HepG2 (cell line): ENCODE measurements around the gene HSD11B2. TPM values are rescaled to one million over a fixed set of nuclear protein-coding genes. Genes with fewer than 3 reads are reported as not detected.

Experiments
- MEIS1 ChIP-seq: sonication (generic); formaldehyde crosslinking; IDR thresholded peaks from 2 replicates; pipeline ENCODE4 v1.9.0; 2021; ENCODE audit warnings: mild to moderate bottlenecking, missing genetic modification reagents, moderate library complexity, borderline replicate concordance
- NBN ChIP-seq: fragments of 450-650 bp; conservative IDR thresholded peaks from 2 replicates; pipeline ENCODE4 v1.6.1; 2017
- SNAPC2 ChIP-seq: sonication (generic); formaldehyde crosslinking; IDR thresholded peaks from 2 replicates; pipeline ENCODE4 v1.8.1; 2022; ENCODE audit warnings: mild to moderate bottlenecking, missing genetic modification reagents
- SRSF4 ChIP-seq: fragments of 200-400 bp; formaldehyde crosslinking; IDR thresholded peaks from one replicate; pipeline ENCODE4 v1.6.1; 2018; ENCODE audit warnings: mild to moderate bottlenecking, low read depth, low read length, moderate library complexity; ENCODE audit not compliant: poor library complexity, severe bottlenecking
- TRIM24 ChIP-seq: sonication (generic); formaldehyde crosslinking; IDR thresholded peaks from 2 replicates; pipeline ENCODE4 v1.8.0; 2022; ENCODE audit warnings: mild to moderate bottlenecking, missing genetic modification reagents
- U2AF1 ChIP-seq: fragments of 200-400 bp; formaldehyde crosslinking; optimal IDR thresholded peaks from 2 replicates; pipeline ENCODE3; 2017; ENCODE audit warnings: mild to moderate bottlenecking, low read depth, low read length
- ZFAT ChIP-seq: sonication (generic); formaldehyde crosslinking; conservative IDR thresholded peaks from 2 replicates; pipeline ENCODE4 v1.8.1; 2023; ENCODE audit warnings: missing genetic modification reagents, inconsistent platforms
- ZNF382 ChIP-seq: sonication (generic); formaldehyde crosslinking; IDR thresholded peaks from 2 replicates; pipeline ENCODE4 v1.5.0; 2020; ENCODE audit warnings: missing genetic modification reagents, mild to moderate bottlenecking, borderline replicate concordance
- polyA plus RNA-seq, 8 experiments: library from polyadenylated mRNA; depleted of rRNA in 3 of 8; stranded (reverse) in 7 of 8; unstranded in 1 of 8; fragments of >200 nt; fragmentation: Illumina TruSeq in 4 of 8; extraction: Trizol in 4 of 8; gene quantifications; 2 replicates each; pipeline versions ENCODE4 v1.2.1 to v1.2.3, GENCODE V29; 2011 to 2016; ENCODE audit warnings: low read depth in 4 of 8, missing spikeins in 1 of 8, mixed read lengths in 1 of 8; ENCODE audit not compliant: insufficient read depth in 1 of 8
- total RNA-seq, 5 experiments: library from RNA; depleted of rRNA; stranded (reverse); fragments of >200 nt; fragmentation: Illumina TruSeq; extraction: Trizol; gene quantifications; 2 replicates each; pipeline ENCODE4 v1.2.3, GENCODE V29; 2016; ENCODE audit warnings: low read depth in 1 of 5
- TF ChIP-seq, protein P1 (sequence below): sonication (generic); formaldehyde crosslinking; IDR thresholded peaks from 2 replicates; pipeline ENCODE4 v1.8.0; 2022; ENCODE audit warnings: mild to moderate bottlenecking, missing genetic modification reagents, moderate library complexity
- TF ChIP-seq, protein P2 (sequence below): IDR thresholded peaks from 2 replicates; pipeline ENCODE4 v1.4.0; 2020; ENCODE audit warnings: mild to moderate bottlenecking, missing genetic modification reagents
- TF ChIP-seq, protein P3 (sequence below): sonication (generic); formaldehyde crosslinking; IDR thresholded peaks from 2 replicates; pipeline ENCODE4 v1.5.0; 2020; ENCODE audit warnings: mild to moderate bottlenecking, missing genetic modification reagents, borderline replicate concordance
- TF ChIP-seq, protein P4 (sequence below): sonication (generic); formaldehyde crosslinking; IDR thresholded peaks from 2 replicates; pipeline ENCODE4 v1.4.0; 2020; ENCODE audit warnings: mild to moderate bottlenecking, missing genetic modification reagents
- TF ChIP-seq, protein P5 (sequence below): IDR thresholded peaks from 2 replicates; pipeline ENCODE4 v1.6.1; 2018; ENCODE audit warnings: missing genetic modification reagents, mild to moderate bottlenecking, missing compliant biosample characterization

The HSD11B2 gene
- total and polyA plus RNA-seq, 2 of the 13 experiments (the other 11 are each of a cell fraction or from before 2014, with no cell fraction given): 8.9 to 13.6 TPM

DNA sequence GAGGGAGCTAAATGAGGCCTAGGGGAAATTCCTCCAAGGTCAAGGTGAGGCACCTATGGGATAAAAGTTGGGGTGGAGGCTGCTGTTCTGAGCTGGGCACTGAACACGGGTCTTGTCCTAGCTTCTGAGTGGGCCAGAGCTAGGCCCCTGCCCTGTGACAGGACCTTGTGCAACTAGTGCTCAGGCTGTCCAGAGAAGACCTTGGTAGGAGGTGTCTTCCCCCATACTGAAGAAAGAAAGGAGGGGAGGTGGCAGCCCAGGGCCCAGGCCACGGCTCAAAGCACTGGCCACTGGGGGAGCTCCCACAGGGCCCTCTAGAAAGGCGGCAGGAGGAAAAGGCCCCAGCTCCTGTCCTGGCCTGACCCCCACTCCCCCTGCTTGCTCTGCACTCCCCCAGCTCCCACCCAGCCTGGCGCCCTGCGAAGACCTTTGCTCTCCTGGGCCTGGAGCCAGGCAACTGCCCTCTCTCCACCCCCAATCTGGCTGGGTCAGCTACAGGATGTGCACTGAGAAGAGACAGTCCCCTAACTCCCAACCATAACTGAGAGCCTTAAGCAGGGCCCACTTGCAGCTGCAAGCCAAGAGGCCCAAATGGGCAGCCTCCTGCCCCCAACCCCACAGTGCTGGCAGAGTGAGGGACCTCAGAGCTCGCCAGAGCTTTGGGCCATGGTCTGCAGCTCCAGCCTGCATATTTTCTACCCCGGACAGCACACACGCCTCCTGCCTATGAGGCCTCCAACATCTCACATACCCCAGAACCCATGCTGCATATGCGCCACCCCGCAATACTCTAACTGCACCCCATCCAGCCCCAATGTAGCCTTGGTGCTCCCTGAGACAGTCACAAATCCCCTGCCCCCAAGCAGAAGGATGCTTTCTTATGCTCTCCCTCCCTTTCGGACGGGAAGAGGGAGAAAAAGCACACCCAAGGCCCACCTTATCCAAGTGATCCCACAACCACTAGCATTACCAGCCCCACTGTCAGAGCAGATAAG is 15.3 kb downstream of the HSD11B2 start (continued):
- TF ChIP-seq, protein P1, sequence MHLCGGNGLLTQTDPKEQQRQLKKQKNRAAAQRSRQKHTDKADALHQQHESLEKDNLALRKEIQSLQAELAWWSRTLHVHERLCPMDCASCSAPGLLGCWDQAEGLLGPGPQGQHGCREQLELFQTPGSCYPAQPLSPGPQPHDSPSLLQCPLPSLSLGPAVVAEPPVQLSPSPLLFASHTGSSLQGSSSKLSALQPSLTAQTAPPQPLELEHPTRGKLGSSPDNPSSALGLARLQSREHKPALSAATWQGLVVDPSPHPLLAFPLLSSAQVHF: no peak
- no peak; the same call in 1 of the 2 replicates for TF ChIP-seq MEIS1
- TF ChIP-seq U2AF1: no peak
- TF ChIP-seq, protein P2, sequence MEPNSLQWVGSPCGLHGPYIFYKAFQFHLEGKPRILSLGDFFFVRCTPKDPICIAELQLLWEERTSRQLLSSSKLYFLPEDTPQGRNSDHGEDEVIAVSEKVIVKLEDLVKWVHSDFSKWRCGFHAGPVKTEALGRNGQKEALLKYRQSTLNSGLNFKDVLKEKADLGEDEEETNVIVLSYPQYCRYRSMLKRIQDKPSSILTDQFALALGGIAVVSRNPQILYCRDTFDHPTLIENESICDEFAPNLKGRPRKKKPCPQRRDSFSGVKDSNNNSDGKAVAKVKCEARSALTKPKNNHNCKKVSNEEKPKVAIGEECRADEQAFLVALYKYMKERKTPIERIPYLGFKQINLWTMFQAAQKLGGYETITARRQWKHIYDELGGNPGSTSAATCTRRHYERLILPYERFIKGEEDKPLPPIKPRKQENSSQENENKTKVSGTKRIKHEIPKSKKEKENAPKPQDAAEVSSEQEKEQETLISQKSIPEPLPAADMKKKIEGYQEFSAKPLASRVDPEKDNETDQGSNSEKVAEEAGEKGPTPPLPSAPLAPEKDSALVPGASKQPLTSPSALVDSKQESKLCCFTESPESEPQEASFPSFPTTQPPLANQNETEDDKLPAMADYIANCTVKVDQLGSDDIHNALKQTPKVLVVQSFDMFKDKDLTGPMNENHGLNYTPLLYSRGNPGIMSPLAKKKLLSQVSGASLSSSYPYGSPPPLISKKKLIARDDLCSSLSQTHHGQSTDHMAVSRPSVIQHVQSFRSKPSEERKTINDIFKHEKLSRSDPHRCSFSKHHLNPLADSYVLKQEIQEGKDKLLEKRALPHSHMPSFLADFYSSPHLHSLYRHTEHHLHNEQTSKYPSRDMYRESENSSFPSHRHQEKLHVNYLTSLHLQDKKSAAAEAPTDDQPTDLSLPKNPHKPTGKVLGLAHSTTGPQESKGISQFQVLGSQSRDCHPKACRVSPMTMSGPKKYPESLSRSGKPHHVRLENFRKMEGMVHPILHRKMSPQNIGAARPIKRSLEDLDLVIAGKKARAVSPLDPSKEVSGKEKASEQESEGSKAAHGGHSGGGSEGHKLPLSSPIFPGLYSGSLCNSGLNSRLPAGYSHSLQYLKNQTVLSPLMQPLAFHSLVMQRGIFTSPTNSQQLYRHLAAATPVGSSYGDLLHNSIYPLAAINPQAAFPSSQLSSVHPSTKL (CRISPR knock-in tag): peak; percentile 66
- no peak for TF ChIP-seq ZNF382 (CRISPR knock-in tag)
- TF ChIP-seq, protein P3, sequence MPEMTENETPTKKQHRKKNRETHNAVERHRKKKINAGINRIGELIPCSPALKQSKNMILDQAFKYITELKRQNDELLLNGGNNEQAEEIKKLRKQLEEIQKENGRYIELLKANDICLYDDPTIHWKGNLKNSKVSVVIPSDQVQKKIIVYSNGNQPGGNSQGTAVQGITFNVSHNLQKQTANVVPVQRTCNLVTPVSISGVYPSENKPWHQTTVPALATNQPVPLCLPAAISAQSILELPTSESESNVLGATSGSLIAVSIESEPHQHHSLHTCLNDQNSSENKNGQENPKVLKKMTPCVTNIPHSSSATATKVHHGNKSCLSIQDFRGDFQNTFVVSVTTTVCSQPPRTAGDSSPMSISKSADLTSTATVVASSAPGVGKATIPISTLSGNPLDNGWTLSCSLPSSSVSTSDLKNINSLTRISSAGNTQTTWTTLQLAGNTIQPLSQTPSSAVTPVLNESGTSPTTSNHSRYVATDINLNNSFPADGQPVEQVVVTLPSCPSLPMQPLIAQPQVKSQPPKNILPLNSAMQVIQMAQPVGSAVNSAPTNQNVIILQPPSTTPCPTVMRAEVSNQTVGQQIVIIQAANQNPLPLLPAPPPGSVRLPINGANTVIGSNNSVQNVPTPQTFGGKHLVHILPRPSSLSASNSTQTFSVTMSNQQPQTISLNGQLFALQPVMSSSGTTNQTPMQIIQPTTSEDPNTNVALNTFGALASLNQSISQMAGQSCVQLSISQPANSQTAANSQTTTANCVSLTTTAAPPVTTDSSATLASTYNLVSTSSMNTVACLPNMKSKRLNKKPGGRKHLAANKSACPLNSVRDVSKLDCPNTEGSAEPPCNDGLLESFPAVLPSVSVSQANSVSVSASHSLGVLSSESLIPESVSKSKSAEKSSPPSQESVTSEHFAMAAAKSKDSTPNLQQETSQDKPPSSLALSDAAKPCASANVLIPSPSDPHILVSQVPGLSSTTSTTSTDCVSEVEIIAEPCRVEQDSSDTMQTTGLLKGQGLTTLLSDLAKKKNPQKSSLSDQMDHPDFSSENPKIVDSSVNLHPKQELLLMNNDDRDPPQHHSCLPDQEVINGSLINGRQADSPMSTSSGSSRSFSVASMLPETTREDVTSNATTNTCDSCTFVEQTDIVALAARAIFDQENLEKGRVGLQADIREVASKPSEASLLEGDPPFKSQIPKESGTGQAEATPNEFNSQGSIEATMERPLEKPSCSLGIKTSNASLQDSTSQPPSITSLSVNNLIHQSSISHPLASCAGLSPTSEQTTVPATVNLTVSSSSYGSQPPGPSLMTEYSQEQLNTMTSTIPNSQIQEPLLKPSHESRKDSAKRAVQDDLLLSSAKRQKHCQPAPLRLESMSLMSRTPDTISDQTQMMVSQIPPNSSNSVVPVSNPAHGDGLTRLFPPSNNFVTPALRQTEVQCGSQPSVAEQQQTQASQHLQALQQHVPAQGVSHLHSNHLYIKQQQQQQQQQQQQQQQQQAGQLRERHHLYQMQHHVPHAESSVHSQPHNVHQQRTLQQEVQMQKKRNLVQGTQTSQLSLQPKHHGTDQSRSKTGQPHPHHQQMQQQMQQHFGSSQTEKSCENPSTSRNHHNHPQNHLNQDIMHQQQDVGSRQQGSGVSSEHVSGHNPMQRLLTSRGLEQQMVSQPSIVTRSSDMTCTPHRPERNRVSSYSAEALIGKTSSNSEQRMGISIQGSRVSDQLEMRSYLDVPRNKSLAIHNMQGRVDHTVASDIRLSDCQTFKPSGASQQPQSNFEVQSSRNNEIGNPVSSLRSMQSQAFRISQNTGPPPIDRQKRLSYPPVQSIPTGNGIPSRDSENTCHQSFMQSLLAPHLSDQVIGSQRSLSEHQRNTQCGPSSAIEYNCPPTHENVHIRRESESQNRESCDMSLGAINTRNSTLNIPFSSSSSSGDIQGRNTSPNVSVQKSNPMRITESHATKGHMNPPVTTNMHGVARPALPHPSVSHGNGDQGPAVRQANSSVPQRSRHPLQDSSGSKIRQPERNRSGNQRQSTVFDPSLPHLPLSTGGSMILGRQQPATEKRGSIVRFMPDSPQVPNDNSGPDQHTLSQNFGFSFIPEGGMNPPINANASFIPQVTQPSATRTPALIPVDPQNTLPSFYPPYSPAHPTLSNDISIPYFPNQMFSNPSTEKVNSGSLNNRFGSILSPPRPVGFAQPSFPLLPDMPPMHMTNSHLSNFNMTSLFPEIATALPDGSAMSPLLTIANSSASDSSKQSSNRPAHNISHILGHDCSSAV (CRISPR knock-in tag): no peak
- TF ChIP-seq, protein P4, sequence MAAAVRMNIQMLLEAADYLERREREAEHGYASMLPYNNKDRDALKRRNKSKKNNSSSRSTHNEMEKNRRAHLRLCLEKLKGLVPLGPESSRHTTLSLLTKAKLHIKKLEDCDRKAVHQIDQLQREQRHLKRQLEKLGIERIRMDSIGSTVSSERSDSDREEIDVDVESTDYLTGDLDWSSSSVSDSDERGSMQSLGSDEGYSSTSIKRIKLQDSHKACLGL (CRISPR knock-in tag): peak; percentile 79; the same call in 1 of the 2 replicates
- TF ChIP-seq ZFAT (CRISPR knock-in tag): no peak
- no peak for TF ChIP-seq NBN
- TF ChIP-seq SNAPC2 (CRISPR knock-in tag): no peak
- TF ChIP-seq TRIM24 (CRISPR knock-in tag): no peak
- TF ChIP-seq, protein P5, sequence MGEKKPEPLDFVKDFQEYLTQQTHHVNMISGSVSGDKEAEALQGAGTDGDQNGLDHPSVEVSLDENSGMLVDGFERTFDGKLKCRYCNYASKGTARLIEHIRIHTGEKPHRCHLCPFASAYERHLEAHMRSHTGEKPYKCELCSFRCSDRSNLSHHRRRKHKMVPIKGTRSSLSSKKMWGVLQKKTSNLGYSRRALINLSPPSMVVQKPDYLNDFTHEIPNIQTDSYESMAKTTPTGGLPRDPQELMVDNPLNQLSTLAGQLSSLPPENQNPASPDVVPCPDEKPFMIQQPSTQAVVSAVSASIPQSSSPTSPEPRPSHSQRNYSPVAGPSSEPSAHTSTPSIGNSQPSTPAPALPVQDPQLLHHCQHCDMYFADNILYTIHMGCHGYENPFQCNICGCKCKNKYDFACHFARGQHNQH: peak; percentile 75; the same call in 1 of the 2 replicates
- TF ChIP-seq SRSF4: no peak
